Esophagus muscularis mucosa (tissue), 4 donors: ENCODE results near the gene RNU6-1. TPM values are rescaled to one million over a fixed set of nuclear protein-coding genes. Genes with fewer than 3 reads are reported as not detected.

Experiments used
- DNase-seq: peaks from one replicate; pipeline ENCODE4 v3.0.0-alpha.2; 2017; ENCODE audit errors: extremely low spot score
- H3K27ac ChIP-seq, 4 donors: fragments of 200-600 bp; sonication (generic); replicated peaks in 1 of 4; 1 replicate in 3 of 4; 2 replicates in 1 of 4; pipeline ENCODE4 v1.5.1; 2016 to 2019; ENCODE audit warnings: mild to moderate bottlenecking in 1 of 4
- H3K27me3 ChIP-seq, 4 donors: fragments of 200-600 bp; sonication (generic); one replicate each; pipeline versions ENCODE4 v1.5.1 to v1.6.0; 2016 to 2019
- H3K36me3 ChIP-seq, 4 donors: fragments of 200-600 bp; sonication (generic); one replicate each; pipeline ENCODE4 v1.5.1; 2016 to 2019
- H3K4me1 ChIP-seq, 4 donors: fragments of 200-600 bp; sonication (generic); one replicate each; pipeline ENCODE4 v1.5.1; 2016 to 2019
- H3K4me3 ChIP-seq, 4 donors: fragments of 200-600 bp; sonication (generic); 1 replicate in 2 of 4; 2 replicates in 2 of 4; pipeline ENCODE4 v1.5.1; 2016 to 2019; ENCODE audit warnings: mild to moderate bottlenecking in 4 of 4, moderate library complexity in 1 of 4
- H3K9me3 ChIP-seq, 4 donors: fragments of 200-600 bp; sonication (generic); 1 replicate in 3 of 4; 2 replicates in 1 of 4; pipeline ENCODE4 v1.5.1; 2016 to 2019
- CTCF ChIP-seq, 3 experiments: fragments of 200-600 bp in 2 of 3; fragments of 450-650 bp in 1 of 3; sonication (generic) in 2 of 3; IDR thresholded peaks; one replicate each; pipeline ENCODE4 v1.5.1; 2017 to 2019; ENCODE audit warnings: antibody characterized with exemption in 3 of 3, mild to moderate bottlenecking in 2 of 3, moderate library complexity in 1 of 3
- EP300 ChIP-seq: sonication (generic); formaldehyde crosslinking; IDR thresholded peaks from one replicate; pipeline ENCODE4 v1.6.1; 2017; ENCODE audit warnings: antibody characterized with exemption
- POLR2A ChIP-seq: fragments of 450-650 bp; IDR thresholded peaks from one replicate; pipeline ENCODE4 v1.6.1; 2017; ENCODE audit warnings: antibody characterized with exemption, moderate library complexity, mild to moderate bottlenecking, low read depth
- POLR2AphosphoS5 ChIP-seq, 2 donors: sonication (generic); formaldehyde crosslinking; IDR thresholded peaks; one replicate each; pipeline ENCODE4 v1.6.1; 2017; ENCODE audit warnings: antibody characterized with exemption in 2 of 2
- WGBS: methylation state at CpG from one replicate; pipeline ENCODE4 v1.1.5; 2018; 5-methylcytosine and 5-hydroxymethylcytosine counted together
- intact Hi-C: fragments of 100-400 bp; cut with DNase I; formaldehyde crosslinking; loops from one replicate; pipeline ENCODE4 v1.15.1; 2023
- total RNA-seq, 4 donors: library from RNA; depleted of rRNA; stranded (reverse); fragments of >200 nt; gene quantifications; one replicate each; pipeline versions ENCODE4 v1.1.0 to v1.2.1, GENCODE V29; 2016

Gene RNU6-1
- total RNA-seq, 4 donors from 2014 or later: not detected

DNA sequence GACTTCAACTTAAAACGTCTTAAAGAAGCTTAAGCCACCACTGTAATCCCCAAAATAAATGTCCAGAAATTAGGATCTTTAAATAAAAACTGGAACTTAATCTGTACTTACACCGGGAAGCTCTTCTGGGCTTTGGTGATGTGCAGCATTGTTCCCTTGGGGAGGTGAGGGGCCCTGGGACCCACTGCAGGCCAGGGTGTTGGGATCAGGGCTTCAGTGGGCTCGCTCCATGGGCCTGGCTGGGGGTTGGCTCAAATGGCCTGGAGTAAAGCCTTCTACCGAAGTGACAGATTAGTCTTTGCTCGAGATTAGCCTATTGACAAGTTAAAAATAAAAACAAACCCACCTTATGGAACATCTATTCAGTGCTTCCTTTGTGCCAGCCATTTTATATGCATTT lies 6.1 kb upstream of the RNU6-1 start:
- peaks cover 6 to 20% (median 18%) of the 10 kb centered on the region in 4 donors for H3K4me1 ChIP-seq
- no peak overlapping the region for H3K27ac ChIP-seq
- H3K27me3 ChIP-seq: no peaks in the 10 kb centered on the region
- no peak for TF ChIP-seq POLR2AphosphoS5 (IDR thresholded peaks at IDR 0.05)
- no peak for TF ChIP-seq EP300
- TF ChIP-seq CTCF (IDR thresholded peaks at IDR 0.05): no peak
- TF ChIP-seq POLR2A: no peak
- no peak overlapping the region for H3K4me3 ChIP-seq
- 86% methylated on average over 5 of the region's 5 CpGs for WGBS
- intact Hi-C loops: no loop called here
- DNase-seq: no peak
- H3K36me3 ChIP-seq: no peaks in the 10 kb centered on the region
- no peaks in the 10 kb centered on the region for H3K9me3 ChIP-seq

GRCh38 chr15:67843571-67844387 lies 3.9 kb upstream of the RNU6-1 start:
- H3K9me3 ChIP-seq: no peaks in the 10 kb centered on the region
- no peaks in the 10 kb centered on the region for H3K36me3 ChIP-seq
- TF ChIP-seq CTCF (IDR thresholded peaks at IDR 0.05) (no peak), POLR2A (no peak), EP300 (no peak)
- peak overlapping the region in 2 of 4 donors; percentile 31 to 47 for H3K27ac ChIP-seq
- H3K27me3 ChIP-seq: no peaks in the 10 kb centered on the region
- DNase-seq: no peak
- no peak overlapping the region for H3K4me3 ChIP-seq
- peaks cover 15 to 31% (median 29%) of the 10 kb centered on the region in 4 donors for H3K4me1 ChIP-seq
- 70% methylated on average over 6 of the region's 7 CpGs for WGBS
- intact Hi-C loops: no loop called here

- Histone ChIP-seq H3K27me3 (no peaks in the 10 kb centered on the region), H3K9me3 (no peaks in the 10 kb centered on the region), H3K36me3 (no peaks in the 10 kb centered on the region), H3K27ac (peak overlapping the region in 1 of 4 donors; percentile 47), H3K4me1 (peaks cover 18 to 37% (median 35%) of the 10 kb centered on the region in 4 donors), H3K4me3 (no peak overlapping the region)
- TF ChIP-seq CTCF (IDR thresholded peaks at IDR 0.05): no peak
- TF ChIP-seq EP300: no peak
- TF ChIP-seq POLR2A: no peak
- no peak for TF ChIP-seq POLR2AphosphoS5 (IDR thresholded peaks at IDR 0.05)
- intact Hi-C loops: no loop called here
- 79% methylated on average over 7 of the region's 7 CpGs for WGBS
- no peak for DNase-seq
Measured at GRCh38 chr15:67843092-67843501, 3.3 kb upstream of the RNU6-1 start.

- Histone ChIP-seq H3K27ac (peak overlapping the region; percentile 95 to 99 (median 97)), H3K9me3 (no peaks in the 10 kb centered on the region), H3K36me3 (no peaks in the 10 kb centered on the region), H3K27me3 (no peaks in the 10 kb centered on the region), H3K4me1 (peaks cover 18 to 37% (median 35%) of the 10 kb centered on the region in 4 donors), H3K4me3 (peak overlapping the region; percentile 75 to 92 (median 83))
- intact Hi-C loops: no loop called here
- 42% methylated on average over 4 of the region's 4 CpGs for WGBS
- TF ChIP-seq CTCF (IDR thresholded peaks at IDR 0.05) (no peak), POLR2AphosphoS5 (IDR thresholded peaks at IDR 0.05) (no peak), EP300 (no peak), POLR2A (no peak)
- no peak for DNase-seq
Measured at GRCh38 chr15:67841513-67841762, 1.6 kb upstream of the RNU6-1 start.
